ENCODE measurements around the gene TRIM16. TPM values are rescaled to one million over a fixed set of nuclear protein-coding genes. Genes with fewer than 3 reads are reported as not detected.
"Not testable (repeated sequence)": the region's sequence is repeated elsewhere in the genome, so short reads cannot be mapped to it uniquely, and the experiment has no call there.

TRIM16 gene
- total RNA-seq, 1 donor = 56.1 TPM

- H2AFZ ChIP-seq (ENCODE audit: low read length); H4K20me1 ChIP-seq (ENCODE audit: insufficient read depth, low read length); DNase-seq (ENCODE audit: insufficient read length, low spot score, missing footprints); H3K79me2 ChIP-seq (ENCODE audit: insufficient read depth, low read length); H3K27me3 ChIP-seq (ENCODE audit: insufficient read depth, low read length); H3K4me2 ChIP-seq (ENCODE audit: insufficient read depth, low read length); H3K9me3 ChIP-seq (ENCODE audit: low read depth, low read length); H3K36me3 ChIP-seq (ENCODE audit: insufficient read depth, low read length); H3K27ac ChIP-seq (ENCODE audit: low read depth, low read length); H3K4me3 ChIP-seq (ENCODE audit: insufficient read depth, low read length); H3K4me1 ChIP-seq (ENCODE audit: insufficient read depth, low read length): not testable (repeated sequence)
Observed at GRCh38 chr17:15613111-15613510, 71.0 kb downstream of the TRIM16 start.

DNA sequence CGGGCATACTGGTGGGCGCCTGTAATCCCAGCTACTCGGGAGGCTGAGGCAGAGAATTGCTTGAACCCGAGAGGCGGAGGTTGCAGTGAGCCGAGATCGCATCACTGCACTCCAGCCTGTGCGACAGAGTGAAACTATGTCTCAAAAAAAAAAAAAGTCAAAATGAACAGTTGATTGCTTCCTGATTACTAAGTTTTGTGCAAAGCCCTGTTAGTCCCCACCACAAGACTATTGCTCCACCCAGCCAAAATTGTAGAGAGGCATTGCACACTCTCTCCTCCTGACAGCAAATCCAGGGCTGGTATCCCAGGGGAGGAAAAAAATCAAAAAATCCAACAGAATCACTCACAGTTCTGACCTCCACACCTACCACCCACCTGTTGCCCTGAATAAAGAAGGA, 91.2 kb downstream of the TRIM16 start:
- H3K4me2 ChIP-seq (ENCODE audit: insufficient read depth, low read length); H3K9me3 ChIP-seq (ENCODE audit: low read depth, low read length); H3K4me1 ChIP-seq (ENCODE audit: insufficient read depth, low read length); H3K36me3 ChIP-seq (ENCODE audit: insufficient read depth, low read length); DNase-seq (ENCODE audit: insufficient read length, low spot score, missing footprints); H3K4me3 ChIP-seq (ENCODE audit: insufficient read depth, low read length); H3K27me3 ChIP-seq (ENCODE audit: insufficient read depth, low read length); H3K27ac ChIP-seq (ENCODE audit: low read depth, low read length); H3K79me2 ChIP-seq (ENCODE audit: insufficient read depth, low read length); H4K20me1 ChIP-seq (ENCODE audit: insufficient read depth, low read length); H2AFZ ChIP-seq (ENCODE audit: low read length): not testable (repeated sequence)

- not testable (repeated sequence) for H3K4me1 ChIP-seq (ENCODE audit: insufficient read depth, low read length); H3K9me3 ChIP-seq (ENCODE audit: low read depth, low read length); H3K4me2 ChIP-seq (ENCODE audit: insufficient read depth, low read length); H2AFZ ChIP-seq (ENCODE audit: low read length); H3K27ac ChIP-seq (ENCODE audit: low read depth, low read length); H3K27me3 ChIP-seq (ENCODE audit: insufficient read depth, low read length); H4K20me1 ChIP-seq (ENCODE audit: insufficient read depth, low read length); H3K36me3 ChIP-seq (ENCODE audit: insufficient read depth, low read length); H3K79me2 ChIP-seq (ENCODE audit: insufficient read depth, low read length); DNase-seq (ENCODE audit: insufficient read length, low spot score, missing footprints); H3K4me3 ChIP-seq (ENCODE audit: insufficient read depth, low read length)
Observed at GRCh38 chr17:15591986-15592385, 92.1 kb downstream of the TRIM16 start.

DNA sequence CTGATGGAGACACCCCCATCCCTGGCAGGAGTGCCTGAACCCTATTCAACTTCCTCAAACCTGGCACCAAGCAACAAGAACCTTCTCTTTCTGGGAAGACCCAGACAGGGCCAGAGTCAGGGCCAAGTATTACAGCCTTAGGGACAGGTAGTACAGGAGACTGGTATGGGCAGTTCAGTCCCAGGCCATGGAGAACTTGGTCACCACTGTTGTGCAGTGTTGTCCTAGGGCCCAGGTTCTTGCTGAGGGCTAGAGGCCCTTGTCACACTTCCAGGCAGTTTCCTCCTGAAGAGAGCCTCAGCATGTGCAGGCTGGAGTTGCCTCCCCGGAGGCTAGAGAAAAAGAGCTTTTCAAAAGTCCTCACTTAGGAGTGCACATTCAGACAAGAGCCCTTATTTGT, 93.3 kb downstream of the TRIM16 start:
- H3K36me3 ChIP-seq (ENCODE audit: insufficient read depth, low read length); H3K4me3 ChIP-seq (ENCODE audit: insufficient read depth, low read length); H3K4me1 ChIP-seq (ENCODE audit: insufficient read depth, low read length); H3K4me2 ChIP-seq (ENCODE audit: insufficient read depth, low read length); H3K27ac ChIP-seq (ENCODE audit: low read depth, low read length); H2AFZ ChIP-seq (ENCODE audit: low read length); DNase-seq (ENCODE audit: insufficient read length, low spot score, missing footprints); H3K9me3 ChIP-seq (ENCODE audit: low read depth, low read length); H4K20me1 ChIP-seq (ENCODE audit: insufficient read depth, low read length); H3K79me2 ChIP-seq (ENCODE audit: insufficient read depth, low read length); H3K27me3 ChIP-seq (ENCODE audit: insufficient read depth, low read length): not testable (repeated sequence)

- not testable (repeated sequence) for H3K4me1 ChIP-seq (ENCODE audit: insufficient read depth, low read length); H3K4me3 ChIP-seq (ENCODE audit: insufficient read depth, low read length); H3K27me3 ChIP-seq (ENCODE audit: insufficient read depth, low read length); H4K20me1 ChIP-seq (ENCODE audit: insufficient read depth, low read length); DNase-seq (ENCODE audit: insufficient read length, low spot score, missing footprints); H3K4me2 ChIP-seq (ENCODE audit: insufficient read depth, low read length); H3K9me3 ChIP-seq (ENCODE audit: low read depth, low read length); H2AFZ ChIP-seq (ENCODE audit: low read length); H3K27ac ChIP-seq (ENCODE audit: low read depth, low read length); H3K79me2 ChIP-seq (ENCODE audit: insufficient read depth, low read length); H3K36me3 ChIP-seq (ENCODE audit: insufficient read depth, low read length)
Observed at GRCh38 chr17:15589544-15590536, 94.3 kb downstream of the TRIM16 start.

GRCh38 chr17:15588017-15588416, 96.1 kb downstream of the TRIM16 start:
- not testable (repeated sequence) for H4K20me1 ChIP-seq (ENCODE audit: insufficient read depth, low read length); H3K9me3 ChIP-seq (ENCODE audit: low read depth, low read length); H3K36me3 ChIP-seq (ENCODE audit: insufficient read depth, low read length); H3K27me3 ChIP-seq (ENCODE audit: insufficient read depth, low read length); H3K27ac ChIP-seq (ENCODE audit: low read depth, low read length); DNase-seq (ENCODE audit: insufficient read length, low spot score, missing footprints); H3K4me1 ChIP-seq (ENCODE audit: insufficient read depth, low read length); H2AFZ ChIP-seq (ENCODE audit: low read length); H3K4me2 ChIP-seq (ENCODE audit: insufficient read depth, low read length); H3K79me2 ChIP-seq (ENCODE audit: insufficient read depth, low read length); H3K4me3 ChIP-seq (ENCODE audit: insufficient read depth, low read length)

DNA sequence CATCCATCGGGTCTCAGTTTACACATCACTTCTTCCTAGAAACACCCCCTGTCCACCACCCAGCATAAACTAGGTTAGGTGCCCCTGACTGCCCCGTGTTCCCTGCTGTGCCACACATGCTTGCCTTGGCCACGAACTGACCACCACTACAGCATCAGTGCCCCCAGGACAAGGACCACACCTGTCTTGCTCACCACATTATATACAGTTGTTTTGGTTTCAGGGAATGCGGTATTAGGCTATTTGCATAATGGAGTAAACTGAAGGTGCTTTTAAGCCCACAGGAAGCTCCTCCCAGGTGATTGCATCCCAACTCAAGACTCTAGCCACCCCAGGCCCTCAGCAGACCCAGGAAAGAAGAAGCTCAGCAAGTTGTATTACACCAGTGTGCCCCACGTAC, 100.8 kb downstream of the TRIM16 start:
- H4K20me1 ChIP-seq (ENCODE audit: insufficient read depth, low read length); H3K27ac ChIP-seq (ENCODE audit: low read depth, low read length); H3K4me3 ChIP-seq (ENCODE audit: insufficient read depth, low read length); H3K79me2 ChIP-seq (ENCODE audit: insufficient read depth, low read length); H3K36me3 ChIP-seq (ENCODE audit: insufficient read depth, low read length); H2AFZ ChIP-seq (ENCODE audit: low read length); H3K9me3 ChIP-seq (ENCODE audit: low read depth, low read length); H3K4me1 ChIP-seq (ENCODE audit: insufficient read depth, low read length); DNase-seq (ENCODE audit: insufficient read length, low spot score, missing footprints); H3K4me2 ChIP-seq (ENCODE audit: insufficient read depth, low read length); H3K27me3 ChIP-seq (ENCODE audit: insufficient read depth, low read length): not testable (repeated sequence)

- H3K79me2 ChIP-seq (ENCODE audit: insufficient read depth, low read length); H3K4me1 ChIP-seq (ENCODE audit: insufficient read depth, low read length); H4K20me1 ChIP-seq (ENCODE audit: insufficient read depth, low read length); H3K27me3 ChIP-seq (ENCODE audit: insufficient read depth, low read length); H3K4me2 ChIP-seq (ENCODE audit: insufficient read depth, low read length); H3K36me3 ChIP-seq (ENCODE audit: insufficient read depth, low read length); H3K9me3 ChIP-seq (ENCODE audit: low read depth, low read length); DNase-seq (ENCODE audit: insufficient read length, low spot score, missing footprints); H2AFZ ChIP-seq (ENCODE audit: low read length); H3K27ac ChIP-seq (ENCODE audit: low read depth, low read length); H3K4me3 ChIP-seq (ENCODE audit: insufficient read depth, low read length): not testable (repeated sequence)
Observed at GRCh38 chr17:15581462-15581861, 102.6 kb downstream of the TRIM16 start.

Data from osteoblast (primary cell).